Right lobe of liver (tissue), 4 donors: ENCODE data around the gene RELL2.

ENCODE experiments used
- POLR2A ChIP-seq: fragments of 450-650 bp; IDR thresholded peaks from one replicate; pipeline ENCODE4 v1.6.1; 2017; ENCODE audit warnings: antibody characterized with exemption, mild to moderate bottlenecking
- TF ChIP-seq, protein P1 (sequence below), 4 donors: fragments of 200-600 bp in 3 of 4; fragments of 450-650 bp in 1 of 4; IDR thresholded peaks; one replicate each; pipeline versions ENCODE4 v1.5.1 to v1.8.0; 2016 to 2022; ENCODE audit warnings: antibody characterized with exemption in 4 of 4, mild to moderate bottlenecking in 2 of 4
- donor health status: DM: no; HTN: no; CAD: no.
- donor health status: DM: no; HTN: no; CAD: no.
- donor health status: DM: no; HTN: yes; CAD: no.

DNA sequence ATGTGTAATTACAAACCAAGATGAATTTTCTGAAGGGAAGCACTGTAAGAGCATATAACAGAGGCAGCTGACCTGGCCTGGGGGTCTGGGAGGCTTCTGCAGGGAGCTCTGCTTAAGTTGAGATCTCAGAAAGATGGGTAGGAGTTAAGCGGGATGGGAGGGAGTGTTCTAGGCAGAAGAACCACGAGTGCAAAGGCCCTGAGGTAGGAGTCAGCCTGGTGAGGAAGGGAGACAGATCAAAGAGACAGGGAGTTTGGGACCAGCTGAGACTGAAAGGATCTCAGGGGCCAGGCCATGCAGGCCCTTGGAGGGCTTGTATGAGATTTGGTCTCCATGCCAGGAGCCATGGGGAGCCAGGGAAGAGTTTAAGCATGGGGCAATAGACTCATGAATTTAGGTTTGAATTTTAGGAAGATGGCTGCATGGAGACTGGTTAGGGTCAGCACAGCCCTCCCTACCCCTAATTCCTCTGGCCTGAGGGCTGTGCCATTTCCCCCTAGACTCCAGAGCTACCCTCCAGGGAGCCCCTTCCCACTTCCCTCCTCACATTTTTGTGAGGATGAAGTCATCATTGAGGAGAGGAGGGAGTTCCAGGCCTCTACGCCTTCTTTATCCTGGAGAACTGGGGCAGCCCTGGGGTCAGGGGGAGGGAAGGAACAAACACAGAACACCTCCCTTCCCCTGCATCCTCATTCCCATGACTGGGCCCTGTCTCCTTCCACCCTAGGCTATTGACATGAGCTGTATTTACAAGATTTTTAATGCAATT, 50.0 kb downstream of the RELL2 start:
- TF ChIP-seq, protein P1, sequence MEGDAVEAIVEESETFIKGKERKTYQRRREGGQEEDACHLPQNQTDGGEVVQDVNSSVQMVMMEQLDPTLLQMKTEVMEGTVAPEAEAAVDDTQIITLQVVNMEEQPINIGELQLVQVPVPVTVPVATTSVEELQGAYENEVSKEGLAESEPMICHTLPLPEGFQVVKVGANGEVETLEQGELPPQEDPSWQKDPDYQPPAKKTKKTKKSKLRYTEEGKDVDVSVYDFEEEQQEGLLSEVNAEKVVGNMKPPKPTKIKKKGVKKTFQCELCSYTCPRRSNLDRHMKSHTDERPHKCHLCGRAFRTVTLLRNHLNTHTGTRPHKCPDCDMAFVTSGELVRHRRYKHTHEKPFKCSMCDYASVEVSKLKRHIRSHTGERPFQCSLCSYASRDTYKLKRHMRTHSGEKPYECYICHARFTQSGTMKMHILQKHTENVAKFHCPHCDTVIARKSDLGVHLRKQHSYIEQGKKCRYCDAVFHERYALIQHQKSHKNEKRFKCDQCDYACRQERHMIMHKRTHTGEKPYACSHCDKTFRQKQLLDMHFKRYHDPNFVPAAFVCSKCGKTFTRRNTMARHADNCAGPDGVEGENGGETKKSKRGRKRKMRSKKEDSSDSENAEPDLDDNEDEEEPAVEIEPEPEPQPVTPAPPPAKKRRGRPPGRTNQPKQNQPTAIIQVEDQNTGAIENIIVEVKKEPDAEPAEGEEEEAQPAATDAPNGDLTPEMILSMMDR (IDR thresholded peaks at IDR 0.05) = no peak
- TF ChIP-seq POLR2A = no peak
